SKM-1 treated with dmso at 0.1 percent for 144 hours (cell line): ENCODE data around the gene ECEL1.

ENCODE experiments used
- DNase-seq: peaks from one replicate; lab custom pipeline; 2025; ENCODE audit not compliant: unreplicated experiment; lab: John Stamatoyannopoulos, UW

The ECEL1 gene

DNA sequence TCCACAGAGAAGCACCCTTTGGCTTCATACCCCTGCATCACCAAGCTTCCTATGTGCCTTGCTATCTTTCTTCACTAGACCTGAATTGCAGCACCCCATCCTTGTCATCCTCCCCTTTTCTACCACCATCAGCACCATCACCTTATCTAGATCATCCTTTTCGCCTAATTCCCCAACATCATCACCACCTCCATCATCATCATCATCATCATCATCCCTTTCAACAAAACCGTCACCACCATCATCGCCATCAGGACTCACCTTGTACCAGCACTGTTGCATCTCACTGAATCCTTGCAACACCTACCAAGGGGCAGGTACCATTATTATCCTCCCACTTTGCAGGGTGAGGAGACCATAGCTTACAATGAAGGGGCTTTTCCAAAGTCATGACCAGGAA lies 10.8 kb upstream of the ECEL1 start:
- DNase-seq: no peak

DNA sequence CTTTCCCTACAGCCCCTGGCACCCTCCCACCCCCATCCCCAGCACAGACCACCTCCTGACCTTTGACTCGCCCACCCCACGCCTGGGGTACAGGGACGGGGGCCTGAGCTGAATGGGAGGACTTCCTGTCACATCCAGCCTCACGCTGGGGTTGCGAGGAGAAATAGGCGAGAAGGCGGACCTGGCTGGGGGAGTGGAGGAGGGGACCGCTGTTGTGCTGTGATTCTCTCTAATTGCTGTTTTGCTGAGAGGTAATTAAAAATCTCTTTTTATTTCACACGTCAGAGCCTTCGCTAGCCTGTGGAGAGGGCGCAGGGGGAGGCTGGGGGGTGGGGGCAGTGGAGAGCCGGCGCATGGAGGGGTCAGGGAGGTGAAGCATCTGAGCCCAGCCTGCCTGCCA lies 9.7 kb upstream of the ECEL1 start:
- DNase-seq: no peak

DNA sequence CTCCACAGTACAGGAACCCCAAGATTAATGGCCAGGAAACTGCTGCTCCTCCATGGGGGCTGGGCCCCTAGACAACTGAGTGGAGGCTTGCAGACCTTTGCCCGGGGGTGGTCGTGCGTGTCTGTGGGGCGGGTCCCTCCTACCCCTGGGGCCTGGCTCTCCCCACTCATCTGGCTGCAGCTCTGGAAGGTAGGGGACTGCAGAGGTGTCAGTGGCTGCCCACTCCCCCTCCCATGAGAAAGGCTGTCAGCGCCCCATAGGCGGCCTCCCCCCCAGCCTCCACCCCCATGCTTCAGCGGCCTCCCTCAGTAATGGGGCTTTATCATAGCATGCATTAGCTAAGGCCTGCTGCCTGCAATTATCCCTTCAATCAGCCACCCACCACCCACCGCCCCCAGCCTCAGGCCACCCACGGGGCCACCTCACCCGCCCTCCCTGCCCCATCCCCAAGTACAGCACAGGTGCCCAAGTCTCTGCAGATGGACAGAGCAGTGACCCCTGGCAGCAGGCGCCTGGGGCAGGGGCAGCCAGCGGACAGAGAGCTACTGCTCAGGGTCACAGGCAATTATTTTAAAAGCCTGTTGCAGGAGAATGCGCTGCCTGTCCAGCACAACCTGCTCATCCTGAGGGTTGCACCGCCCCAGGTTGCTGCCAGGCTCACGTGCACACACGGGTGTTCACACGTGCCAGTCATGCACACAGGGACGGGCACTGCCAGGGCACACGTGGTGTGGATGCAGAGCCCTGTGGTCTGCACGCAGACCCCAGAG lies 9.1 kb upstream of the ECEL1 start:
- DNase-seq: no peak

DNA sequence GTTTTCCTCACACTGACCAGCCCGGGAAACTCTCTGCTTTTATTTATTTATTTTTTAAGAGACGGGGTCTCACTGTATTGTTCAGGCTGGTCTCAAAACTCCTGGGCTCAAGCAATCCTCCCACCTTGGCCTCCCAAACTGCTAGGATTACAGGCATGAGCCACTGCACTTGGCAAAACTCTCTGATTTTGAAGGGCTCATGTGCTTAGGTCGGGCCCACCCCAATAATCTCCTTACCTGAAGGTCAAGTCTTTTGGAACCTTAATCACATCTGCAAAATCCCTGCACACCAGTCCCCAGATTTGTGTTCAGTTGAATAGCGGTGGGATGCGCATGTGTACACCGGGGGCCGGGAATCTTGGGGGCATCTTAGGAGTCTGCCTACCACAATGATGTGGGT lies 7.7 kb upstream of the ECEL1 start:
- no peak for DNase-seq

DNA sequence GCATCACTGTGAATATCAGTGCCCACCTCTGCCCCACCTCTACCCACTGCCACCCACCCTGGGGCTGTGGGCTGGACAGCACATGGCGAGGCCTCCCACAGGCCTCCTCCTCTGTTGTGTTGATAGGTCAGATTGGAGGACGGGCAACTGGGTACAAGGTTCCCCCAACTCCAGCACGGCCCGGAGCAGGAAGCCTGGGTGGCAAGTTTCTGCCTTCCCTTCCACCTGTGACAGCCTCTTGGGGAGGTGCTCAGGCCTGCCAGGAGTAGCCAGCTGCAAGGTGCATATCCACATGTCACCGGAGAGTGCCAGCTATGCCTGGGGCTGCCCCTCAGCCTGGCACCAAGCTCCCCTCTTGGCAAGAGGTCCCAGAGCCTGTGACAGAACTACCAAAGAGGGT lies 6.9 kb upstream of the ECEL1 start:
- no peak for DNase-seq

DNA sequence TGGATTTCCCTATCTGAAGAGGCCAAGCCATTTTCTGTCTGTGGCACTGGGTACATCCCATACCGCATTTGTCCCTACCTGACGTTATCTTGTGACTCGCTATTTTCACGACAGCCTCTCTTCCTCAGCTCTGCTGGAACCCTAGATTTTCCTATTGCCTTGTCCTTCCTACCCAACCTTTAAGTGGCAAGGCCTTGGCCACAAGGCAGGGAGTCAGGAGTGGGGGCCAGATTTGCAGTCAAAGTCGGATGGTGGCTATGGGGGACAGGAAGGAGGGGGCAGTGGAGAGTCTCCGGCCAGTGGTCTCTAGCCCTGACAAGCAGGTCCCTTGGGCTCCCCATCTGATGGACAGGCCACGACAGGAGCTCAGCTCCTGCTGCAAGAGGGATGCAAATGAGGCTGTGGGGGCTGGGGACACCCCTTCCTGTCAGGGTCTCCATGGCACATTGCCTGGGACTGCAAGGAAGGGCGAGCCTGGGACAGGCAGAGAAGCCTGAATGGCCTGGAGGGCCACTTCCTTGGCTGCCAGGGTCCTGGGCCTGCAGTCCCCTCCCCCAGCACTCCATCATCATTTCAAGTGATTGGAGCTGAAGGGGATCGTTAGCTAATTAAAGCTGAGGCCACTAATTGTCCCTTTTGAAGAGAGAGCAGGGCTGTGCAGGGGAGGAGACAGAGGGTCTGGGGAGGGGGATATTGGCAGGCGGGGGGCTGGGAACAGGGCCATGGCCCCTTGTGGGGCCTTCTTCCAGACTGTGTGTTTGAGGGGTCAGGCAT lies 6.3 kb upstream of the ECEL1 start:
- no peak for DNase-seq

DNA sequence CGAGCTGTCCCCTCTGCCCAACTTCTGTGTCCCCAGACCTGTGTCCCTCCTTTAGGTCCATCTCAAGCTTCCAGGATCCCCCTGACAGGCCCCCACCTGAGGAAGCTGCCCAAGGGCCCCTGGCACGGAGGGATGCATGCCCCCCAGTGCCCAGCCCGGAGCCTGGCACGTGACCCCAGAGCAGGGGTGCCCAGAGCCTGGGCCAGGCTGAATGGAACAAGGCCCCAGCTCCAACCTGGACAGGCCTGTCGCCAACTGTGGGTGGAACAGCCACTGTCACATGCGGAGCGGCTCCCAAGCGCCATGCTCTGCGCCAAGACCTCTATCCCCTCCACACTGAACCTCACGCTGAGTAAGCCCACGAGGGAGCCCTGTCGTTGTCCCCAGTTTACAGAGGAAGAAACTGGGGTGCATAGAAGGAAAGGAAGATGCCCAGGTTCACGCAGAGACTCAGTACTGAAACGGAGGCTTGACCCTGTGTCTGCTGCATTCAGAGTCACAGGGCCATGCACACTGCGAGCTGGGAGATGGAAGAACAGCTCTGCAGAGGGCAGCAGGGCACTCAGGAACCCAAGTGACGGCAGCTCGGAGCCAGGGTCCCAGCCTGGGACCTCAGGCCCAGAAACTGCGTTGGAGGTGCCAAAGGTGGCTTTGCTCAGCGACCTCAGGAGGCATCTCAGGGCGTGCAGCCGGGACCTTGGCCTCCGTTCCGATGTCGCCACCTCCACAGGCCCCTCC lies 5.5 kb upstream of the ECEL1 start:
- no peak for DNase-seq

DNA sequence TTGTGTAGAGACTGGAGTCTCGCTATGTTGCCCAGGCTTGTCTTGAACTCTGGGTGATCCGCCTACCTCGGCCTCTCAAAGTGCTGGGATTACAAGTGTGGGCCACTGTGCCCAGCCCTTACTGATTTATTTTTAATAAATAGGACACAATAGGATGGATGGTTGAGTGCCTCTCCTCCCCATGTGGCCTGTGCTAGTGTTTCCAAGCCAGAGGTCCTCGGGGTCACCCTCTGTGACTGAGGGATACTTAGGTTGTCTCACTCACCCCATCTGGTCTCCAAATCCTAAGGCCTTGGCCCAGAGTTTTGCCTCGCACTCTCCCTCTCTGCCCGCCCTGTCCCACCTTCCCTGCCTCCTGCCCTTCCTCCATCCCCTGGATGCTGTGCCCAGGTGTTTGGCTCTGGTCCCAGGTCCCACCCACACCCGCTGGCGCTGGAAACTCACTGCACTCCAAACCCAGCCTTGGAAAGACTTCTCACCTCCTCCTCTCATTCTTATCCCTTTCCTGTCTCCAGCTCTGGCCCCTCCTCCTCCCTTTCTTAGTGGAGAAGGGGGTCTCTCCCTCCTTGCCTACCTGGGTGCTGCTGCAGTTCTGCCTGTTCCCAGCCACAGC lies 4.7 kb upstream of the ECEL1 start:
- no peak for DNase-seq

DNA sequence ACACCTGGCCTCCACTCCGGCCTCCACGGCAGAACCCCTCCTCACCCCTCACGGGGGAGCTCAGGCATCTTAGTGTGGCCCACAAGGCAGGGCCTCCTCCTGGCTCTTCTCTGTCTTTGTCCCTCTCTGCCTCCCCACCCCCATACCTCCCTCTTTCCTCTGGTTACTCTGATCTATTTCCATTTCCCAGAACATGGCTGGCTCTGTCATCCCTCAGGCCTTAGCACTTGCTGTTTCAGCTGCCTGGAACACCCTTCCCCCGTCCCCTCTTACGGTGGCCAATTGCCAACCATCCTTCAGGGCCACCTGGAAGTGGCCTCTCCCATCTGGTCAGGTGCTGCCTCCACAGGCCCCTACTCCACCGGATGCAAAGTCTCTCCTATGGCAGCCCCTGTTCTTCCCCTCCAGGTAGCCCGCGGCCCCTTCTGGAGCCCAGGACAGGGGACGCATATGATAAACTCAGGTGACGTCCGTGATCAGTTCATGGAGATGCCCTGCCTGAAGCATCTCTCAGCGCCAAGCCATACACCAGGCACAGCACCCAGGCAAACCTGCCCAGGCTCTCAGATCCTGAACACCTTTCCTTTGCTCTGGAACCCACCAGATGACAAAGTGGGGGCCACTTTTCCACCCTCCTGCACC lies 3.6 kb upstream of the ECEL1 start:
- DNase-seq: no peak

DNA sequence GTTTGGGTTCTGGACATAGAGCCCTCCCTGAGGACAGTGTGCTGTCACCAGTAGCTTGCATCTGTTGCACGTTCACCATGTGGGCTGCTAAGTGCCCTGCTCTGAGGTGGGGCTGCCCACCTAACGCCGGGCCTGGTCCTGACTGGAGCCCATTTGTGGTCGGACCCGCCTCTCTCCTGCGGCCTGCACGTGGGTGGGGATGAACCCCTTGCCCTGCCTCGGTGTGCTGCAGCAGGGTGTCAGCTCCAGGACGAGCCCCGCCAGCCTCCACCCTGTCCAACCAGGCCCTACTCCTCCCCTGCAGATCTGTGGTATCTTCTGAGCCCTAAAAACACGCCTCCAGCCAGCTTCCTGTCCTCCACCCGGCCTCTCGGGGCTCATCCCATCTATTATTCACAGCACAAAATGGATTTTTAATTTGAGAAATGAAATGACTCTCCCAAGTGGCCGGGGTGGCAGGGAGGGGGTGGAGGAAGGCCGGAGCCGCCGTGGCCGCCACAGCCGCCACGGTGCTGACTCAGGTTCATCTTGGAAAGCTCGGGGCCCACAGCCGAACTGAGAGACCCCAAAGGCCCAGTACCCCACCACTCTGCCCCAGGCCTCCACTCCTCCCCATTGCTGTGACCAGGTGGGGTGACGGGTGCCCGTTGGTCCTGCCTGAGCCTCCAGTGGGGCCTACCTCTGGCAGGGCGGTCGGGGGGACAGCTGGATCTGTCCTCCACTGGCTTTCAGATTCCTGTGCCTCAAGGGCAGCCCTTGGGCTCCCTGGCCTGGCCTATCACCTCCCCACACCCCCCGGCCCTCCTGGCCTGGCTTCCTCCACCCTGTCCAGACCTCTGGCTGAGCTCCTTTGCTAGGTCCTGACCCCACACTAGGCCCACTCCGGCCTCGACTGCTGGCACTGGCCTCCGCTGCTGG lies 2.8 kb upstream of the ECEL1 start:
- no peak for DNase-seq

DNA sequence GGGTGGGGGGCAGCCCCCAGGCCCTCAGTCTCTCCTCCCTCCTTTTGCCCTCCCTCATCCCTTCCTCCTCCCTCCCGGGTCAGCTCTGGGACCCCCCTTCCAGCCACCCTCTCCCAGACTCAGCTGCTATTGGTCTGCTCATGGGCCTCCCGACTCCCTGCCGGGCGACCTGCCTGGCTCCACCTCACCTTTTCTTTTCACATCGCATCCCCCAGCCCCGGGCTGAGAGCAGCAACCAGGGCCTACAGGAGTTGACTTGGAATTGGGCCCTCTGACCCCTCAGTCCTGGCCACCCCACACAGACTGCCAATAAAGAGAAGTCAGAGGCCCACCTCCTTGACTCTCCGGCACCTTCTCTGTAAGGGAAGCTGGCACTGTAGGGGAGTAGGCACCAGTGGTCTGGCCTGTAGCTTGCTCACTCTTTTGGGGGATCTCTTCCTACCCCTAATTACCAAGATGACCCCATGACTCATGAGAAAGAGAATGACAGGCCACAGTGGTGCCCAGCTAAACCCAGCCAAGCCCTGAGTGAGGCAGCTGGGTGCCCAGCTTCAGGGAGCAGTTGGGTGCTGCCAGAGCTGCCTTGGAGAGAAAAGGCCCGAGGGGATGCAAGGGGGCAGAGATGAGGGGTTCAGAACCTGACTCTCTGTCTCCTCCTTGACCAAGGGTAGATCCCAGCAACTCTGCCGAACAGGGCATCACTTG lies 2.0 kb upstream of the ECEL1 start:
- no peak for DNase-seq

DNA sequence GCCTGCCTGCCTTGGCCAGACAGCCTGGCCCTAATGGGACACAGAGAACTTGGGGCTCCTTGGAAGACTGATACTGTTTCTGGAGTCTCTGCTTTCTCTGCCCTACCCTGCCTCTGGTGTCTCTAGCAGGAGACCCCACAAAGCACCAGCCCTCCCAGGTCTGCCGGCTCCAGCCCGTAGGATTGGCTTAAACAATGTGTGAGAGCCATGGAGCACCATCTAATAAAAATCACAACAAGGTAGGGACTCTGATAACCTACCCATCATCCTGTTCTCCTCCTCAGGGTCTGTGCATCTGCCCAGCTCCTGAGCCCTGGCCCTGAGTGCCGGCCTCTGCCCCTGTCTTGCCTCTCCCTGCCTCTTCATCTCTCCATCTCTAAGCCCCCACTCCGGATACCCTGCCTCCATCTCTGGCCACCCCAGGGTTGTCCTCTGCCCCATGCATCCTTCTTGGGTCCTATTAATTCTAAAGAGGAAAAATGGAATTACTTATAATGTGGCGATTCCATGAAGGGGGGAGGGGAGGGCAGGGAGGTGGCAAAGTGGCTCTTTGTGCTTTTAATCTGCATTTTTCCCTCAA lies 1.2 kb upstream of the ECEL1 start:
- DNase-seq: no peak

DNA sequence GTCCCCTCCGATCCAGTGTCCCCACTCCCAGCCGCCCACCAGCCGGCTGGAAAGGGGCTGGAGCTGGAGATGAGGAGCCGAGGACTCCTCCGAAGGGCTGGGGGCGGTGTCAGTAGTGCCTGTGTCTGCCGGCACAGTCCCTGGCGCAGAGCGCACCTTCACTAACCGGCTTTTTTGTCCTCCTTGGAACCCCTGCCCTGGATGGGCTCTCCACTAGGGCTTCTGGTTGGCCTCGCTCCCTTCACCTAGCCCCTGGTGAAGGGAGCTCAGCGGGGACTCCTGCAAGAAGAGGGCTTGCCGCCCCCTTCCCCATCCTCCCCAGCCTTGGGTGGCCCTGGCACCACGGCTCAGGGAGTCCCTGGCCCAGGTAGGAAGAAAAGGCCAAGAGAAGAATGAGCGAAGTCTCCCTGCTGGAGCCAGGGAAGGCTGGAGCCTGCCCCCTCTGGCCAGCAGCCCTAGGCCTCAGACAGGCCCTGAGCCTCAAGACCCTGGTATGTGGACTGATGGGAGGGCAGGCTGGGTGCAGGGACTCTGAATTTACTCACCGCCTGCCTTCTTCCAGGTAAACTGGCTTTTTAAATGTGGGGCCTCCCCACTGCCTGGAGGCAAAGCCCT lies 570 bp upstream of the ECEL1 start:
- DNase-seq: no peak

DNA sequence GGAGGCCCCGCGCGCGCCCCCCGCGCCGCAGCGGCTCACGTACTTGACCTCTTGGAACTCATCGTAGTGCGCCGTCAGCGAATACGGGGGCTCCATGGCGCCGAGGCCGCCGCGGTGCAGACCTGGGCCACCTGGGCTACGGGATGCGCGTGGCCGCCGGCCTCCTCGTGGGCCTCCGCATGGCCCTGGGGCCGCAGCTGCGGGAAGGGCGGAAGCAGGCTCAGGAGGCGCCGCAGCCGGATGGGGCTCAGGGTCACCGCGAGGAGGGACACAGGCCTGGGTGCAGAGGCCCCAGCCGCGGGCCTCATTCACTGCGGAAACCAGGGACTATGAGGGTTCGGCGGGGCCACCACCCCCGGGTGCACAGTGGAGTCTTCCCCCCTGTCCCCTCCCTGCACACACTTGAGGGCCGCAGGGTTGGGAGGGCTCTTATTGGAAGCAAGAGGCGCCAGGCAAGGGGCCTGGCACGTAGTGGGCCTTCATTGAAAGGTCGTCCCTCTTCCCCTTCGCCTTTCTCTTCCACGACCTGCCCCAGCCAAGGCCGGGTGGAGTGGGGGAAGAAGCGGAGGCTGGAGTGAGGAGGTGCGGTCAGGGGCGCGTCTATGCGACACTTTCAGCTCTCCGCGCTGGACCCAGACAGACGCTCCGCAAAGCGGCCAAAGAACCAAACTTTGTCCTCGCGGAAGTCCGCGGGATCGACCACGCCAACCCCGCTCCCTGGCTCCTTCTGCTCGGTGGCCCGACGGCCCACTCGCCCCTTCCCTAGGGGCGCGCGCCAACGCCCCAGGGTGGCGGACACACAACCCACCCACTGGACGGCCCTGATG lies 863 bp downstream of the ECEL1 start:
- DNase-seq: no peak

DNA sequence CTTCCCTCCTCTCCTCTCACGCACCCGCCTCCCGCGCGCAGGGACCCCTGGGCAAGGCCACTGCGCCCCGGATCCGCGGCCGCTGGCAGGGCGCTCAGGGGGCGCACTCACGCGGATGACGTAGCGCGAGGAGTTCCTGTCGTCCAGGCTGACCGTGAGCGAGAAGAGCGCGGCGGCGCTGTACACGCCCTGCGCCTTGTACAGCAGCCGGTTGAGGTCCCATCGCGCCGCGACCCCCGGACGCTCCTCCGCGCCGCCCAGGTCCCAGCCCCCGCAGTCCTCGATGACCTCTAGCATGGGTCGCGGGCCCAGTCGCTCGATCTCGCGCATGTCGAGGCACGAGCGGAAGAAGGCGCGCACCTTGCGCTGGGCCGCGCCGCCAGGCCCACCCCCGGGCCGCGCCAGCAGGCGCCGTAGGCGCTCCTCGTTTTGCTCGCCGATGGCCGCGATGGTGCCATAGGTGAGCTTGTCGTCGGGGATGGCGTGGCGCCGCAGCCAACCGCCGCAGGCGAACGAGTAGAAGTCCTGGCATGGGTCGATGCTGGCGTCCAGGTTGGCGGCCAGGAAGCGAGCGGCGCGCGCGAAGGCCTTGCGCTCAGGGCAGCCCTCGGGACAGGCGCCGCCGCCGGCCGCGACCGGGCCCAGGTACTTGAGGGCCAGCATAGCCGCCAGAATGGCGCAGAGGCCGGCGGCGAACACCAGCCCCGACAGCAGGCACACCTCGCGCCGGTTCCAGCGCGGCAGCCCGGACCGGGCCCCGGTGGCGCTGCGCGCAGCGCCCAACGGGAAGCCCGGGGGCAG lies 1.7 kb downstream of the ECEL1 start:
- DNase-seq: no peak

DNA sequence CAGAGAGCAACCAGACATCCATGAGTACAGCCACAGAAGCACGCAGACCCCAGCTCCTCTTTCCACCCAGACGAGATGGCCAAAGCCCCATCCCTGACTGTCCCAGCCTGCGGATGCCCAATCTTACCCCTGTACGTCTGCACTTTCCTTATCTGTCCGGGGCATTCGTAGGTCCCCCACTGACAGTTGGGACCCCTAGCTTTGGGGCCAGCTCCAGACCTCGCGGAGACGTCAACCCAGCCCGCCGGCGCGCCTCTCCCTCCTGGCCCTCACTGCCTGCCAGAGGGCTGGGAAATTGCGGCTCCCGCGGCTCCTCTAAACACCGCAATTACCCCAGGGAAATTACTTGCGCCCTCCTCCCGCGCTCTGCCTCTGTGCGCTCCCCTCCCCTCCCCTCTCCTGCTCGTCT lies 2.3 kb downstream of the ECEL1 start:
- no peak for DNase-seq
